Measurements from ENCODE around the gene BIN1. TPM values are rescaled to one million over a fixed set of nuclear protein-coding genes. Genes with fewer than 3 reads are reported as not detected.

The BIN1 gene
- total and polyA plus RNA-seq, 7 donors, result 615 to 1,667 (median 1,331) TPM

DNA sequence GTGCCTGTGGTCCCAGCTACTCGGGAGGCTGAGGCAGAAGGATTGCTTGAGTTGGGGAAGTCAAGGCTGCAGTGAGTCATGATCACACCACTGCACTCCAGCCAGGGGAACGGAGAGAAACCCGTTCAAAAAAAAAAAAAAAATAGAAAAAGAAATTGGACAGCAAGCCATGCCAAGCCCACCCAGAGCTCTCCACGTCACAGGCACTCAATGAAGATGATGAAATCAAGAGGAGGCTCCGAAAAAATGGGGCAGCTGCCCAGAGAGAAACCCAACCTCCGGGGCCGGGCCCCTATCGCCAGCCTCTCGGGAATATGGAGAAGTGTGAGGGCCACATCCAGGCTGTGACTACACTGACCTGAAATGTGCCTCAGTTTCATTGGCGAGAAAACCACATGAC, 40.0 kb downstream of the BIN1 start:
- WGBS, 3 donors, result 26 to 44% (median 33%) methylated on average over 10 of the region's 10 CpGs
- peak overlapping the region; percentile 98 for H3K27ac ChIP-seq
- intact Hi-C loops (cut with DNase I), result loop anchor here (2.0 to 5.0 kb wide), 4 partner anchors 35 to 105 kb away; no protein-coding TSS in a partner anchor
- TF ChIP-seq, protein P1, sequence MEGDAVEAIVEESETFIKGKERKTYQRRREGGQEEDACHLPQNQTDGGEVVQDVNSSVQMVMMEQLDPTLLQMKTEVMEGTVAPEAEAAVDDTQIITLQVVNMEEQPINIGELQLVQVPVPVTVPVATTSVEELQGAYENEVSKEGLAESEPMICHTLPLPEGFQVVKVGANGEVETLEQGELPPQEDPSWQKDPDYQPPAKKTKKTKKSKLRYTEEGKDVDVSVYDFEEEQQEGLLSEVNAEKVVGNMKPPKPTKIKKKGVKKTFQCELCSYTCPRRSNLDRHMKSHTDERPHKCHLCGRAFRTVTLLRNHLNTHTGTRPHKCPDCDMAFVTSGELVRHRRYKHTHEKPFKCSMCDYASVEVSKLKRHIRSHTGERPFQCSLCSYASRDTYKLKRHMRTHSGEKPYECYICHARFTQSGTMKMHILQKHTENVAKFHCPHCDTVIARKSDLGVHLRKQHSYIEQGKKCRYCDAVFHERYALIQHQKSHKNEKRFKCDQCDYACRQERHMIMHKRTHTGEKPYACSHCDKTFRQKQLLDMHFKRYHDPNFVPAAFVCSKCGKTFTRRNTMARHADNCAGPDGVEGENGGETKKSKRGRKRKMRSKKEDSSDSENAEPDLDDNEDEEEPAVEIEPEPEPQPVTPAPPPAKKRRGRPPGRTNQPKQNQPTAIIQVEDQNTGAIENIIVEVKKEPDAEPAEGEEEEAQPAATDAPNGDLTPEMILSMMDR (IDR thresholded peaks at IDR 0.05), result no peak
- H3K4me1 ChIP-seq, result peaks cover 86% of the 10 kb centered on the region
- peaks cover 4 to 41% of the 10 kb centered on the region in 2 donors for H3K36me3 ChIP-seq (ENCODE audit: insufficient read depth in 1 of 2, low read depth in 1 of 2)
- no peak overlapping the region for H3K4me3 ChIP-seq
- ATAC-seq (peak; percentile 5 to 36 (median 29)), DNase-seq (peak; percentile 87 to 92)
- H3K9me3 ChIP-seq, result no peaks in the 10 kb centered on the region
- H3K27me3 ChIP-seq (ENCODE audit: insufficient read depth in 3 of 3, low read length in 2 of 3), result no peaks in the 10 kb centered on the region

DNA sequence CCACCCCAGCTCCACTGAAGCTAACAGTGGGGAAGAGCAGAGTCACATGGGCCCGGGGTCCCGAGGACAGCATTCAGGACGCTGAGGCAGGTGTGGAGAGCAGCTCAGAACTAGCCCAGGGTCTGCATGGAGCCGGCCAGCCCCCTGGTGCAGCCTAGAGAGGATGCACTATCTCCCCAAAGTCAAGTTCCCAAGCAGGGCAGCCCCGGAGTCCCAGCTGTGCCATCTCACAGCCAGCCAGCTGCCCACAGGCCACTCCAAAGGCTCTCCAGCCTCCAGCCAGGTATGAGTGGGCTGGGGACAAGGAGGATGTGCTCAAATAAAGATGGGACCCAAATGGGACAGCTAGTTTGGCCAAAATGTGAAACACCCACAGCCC, 41.0 kb downstream of the BIN1 start:
- no peak for DNase-seq
- Histone ChIP-seq H3K4me3 (no peak overlapping the region), H3K9me3 (no peaks in the 10 kb centered on the region), H3K27ac (peak overlapping the region; percentile 98), H3K36me3 (ENCODE audit: insufficient read depth in 1 of 2, low read depth in 1 of 2) (peaks cover 6 to 42% of the 10 kb centered on the region in 2 donors), H3K4me1 (peaks cover 82% of the 10 kb centered on the region), H3K27me3 (ENCODE audit: insufficient read depth in 3 of 3, low read length in 2 of 3) (no peaks in the 10 kb centered on the region)
- TF ChIP-seq, protein P1 (IDR thresholded peaks at IDR 0.05), result no peak
- intact Hi-C loops (cut with DNase I), result loop anchor here (2.0 to 5.0 kb wide), 4 partner anchors 36 to 106 kb away; no protein-coding TSS in a partner anchor
- ATAC-seq, result no peak
- 74 to 81% (median 79%) methylated on average over 5 of the region's 5 CpGs for WGBS, 3 donors

DNA sequence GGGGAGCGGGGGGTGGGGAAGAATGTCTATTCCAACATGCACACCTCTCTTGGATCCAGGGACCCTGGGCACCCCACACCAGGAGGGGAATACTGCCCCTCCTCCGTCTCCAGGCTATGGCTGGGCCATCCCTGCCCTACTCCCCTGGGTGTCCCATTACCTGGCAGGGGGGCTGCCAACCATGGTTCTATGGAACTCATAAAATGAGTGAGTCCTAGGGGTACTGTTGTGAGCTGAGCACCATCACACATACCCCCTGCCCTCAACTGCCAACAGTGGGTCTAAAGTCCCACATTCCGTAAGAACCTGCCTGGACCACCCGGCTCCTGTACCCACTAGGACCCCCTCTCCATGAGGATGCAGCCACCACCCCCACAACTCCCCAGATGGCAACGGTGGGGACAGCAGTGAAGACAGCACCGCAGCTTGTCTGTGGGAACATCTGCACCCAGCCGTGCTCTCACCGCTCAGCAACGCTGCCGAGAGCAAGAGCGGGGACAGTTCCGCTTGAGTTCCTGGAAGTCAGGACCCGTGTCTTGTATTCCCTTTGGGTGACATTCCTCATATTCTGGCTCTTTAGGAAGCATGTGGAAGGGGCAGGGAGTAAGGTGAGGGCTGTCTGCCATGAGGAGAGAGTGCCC, 41.5 kb downstream of the BIN1 start:
- Histone ChIP-seq H3K4me1 (peaks cover 77% of the 10 kb centered on the region), H3K27ac (peak overlapping the region; percentile 98), H3K4me3 (no peak overlapping the region), H3K27me3 (ENCODE audit: insufficient read depth in 3 of 3, low read length in 2 of 3) (no peaks in the 10 kb centered on the region), H3K9me3 (no peaks in the 10 kb centered on the region), H3K36me3 (ENCODE audit: insufficient read depth in 1 of 2, low read depth in 1 of 2) (peaks cover 6 to 43% of the 10 kb centered on the region in 2 donors)
- TF ChIP-seq, protein P1 (IDR thresholded peaks at IDR 0.05), result no peak
- DNase-seq, result no peak
- intact Hi-C loops (cut with DNase I), result loop anchor here (5.0 kb wide), 3 partner anchors 37 to 107 kb away; no protein-coding TSS in a partner anchor
- 73 to 83% (median 73%) methylated on average over 13 of the region's 13 CpGs for WGBS, 3 donors
- ATAC-seq, result no peak

DNA sequence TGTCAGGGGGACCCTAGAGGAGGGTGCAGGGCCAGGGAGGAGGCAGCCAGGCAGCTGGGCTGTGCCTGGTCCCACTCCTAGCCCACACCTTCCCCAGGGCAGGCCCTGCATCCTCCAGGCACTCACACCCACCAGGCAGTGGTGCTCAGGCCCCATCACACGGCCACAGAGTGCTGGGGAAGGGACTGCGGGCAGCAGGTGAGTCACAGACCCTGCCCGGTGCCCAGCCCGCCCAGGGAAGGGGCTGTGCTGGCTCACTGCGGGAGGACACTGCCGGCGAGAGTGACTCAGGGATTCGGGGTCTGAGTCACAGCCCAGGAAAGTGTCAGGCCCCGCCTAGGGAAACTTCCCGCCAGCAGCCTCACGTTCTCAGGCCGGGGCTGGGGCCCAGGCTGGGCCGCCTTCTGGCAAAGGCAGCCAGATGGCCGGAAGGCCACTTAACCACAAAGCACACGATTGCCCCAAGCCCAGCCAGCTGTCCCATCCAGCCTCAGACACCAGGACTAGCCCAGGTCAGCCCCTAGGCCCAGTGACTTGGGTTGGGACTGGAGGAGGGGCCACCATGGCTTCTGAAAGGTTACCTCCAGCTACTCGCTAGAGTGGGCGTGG, 42.2 kb downstream of the BIN1 start:
- Histone ChIP-seq H3K27me3 (ENCODE audit: insufficient read depth in 3 of 3, low read length in 2 of 3) (no peaks in the 10 kb centered on the region), H3K9me3 (no peaks in the 10 kb centered on the region), H3K36me3 (ENCODE audit: insufficient read depth in 1 of 2, low read depth in 1 of 2) (peaks cover 6 to 43% of the 10 kb centered on the region in 2 donors), H3K4me1 (peaks cover 70% of the 10 kb centered on the region), H3K4me3 (peak overlapping the region; percentile 44), H3K27ac (peak overlapping the region; percentile 98)
- TF ChIP-seq, protein P1 (IDR thresholded peaks at IDR 0.05), result no peak
- DNase-seq, result peak; percentile 97 to 98
- WGBS, 3 donors, result 5 to 11% (median 6%) methylated on average over 16 to 17 of the region's 17 CpGs
- ATAC-seq, result peak; percentile 69 to 78 (median 74)
- intact Hi-C loops (cut with DNase I), result loop anchor here (5.0 kb wide), 3 partner anchors 38 to 108 kb away; no protein-coding TSS in a partner anchor

All from psoas muscle (tissue), 8 donors.